Activated naive CD8-positive, alpha-beta T cell treated with anti-CD3 and anti-CD28 coated beads, Interleukin-2, amount 50 U/mL, for 24 hours (primary cell): ENCODE results near the gene CFAP58.

Experiments
- ATAC-seq: fragments of 150-1000 bp; cut with Tn5 transposase; one replicate; pipeline ENCODE4 v1.10.0; 2021
- DNase-seq: peaks from one replicate; pipeline ENCODE4 v3.0.0; 2021
- H3K27ac Mint-ChIP-seq: one replicate; pipeline ENCODE4 v1.8.0; 2021; ENCODE audit warnings: mild to moderate bottlenecking, mixed read lengths
- H3K27me3 Mint-ChIP-seq: one replicate; pipeline ENCODE4 v1.8.0; 2021; ENCODE audit warnings: mixed read lengths
- H3K36me3 Mint-ChIP-seq: one replicate; pipeline ENCODE4 v1.8.0; 2021; ENCODE audit warnings: low read depth, mixed read lengths
- H3K4me1 Mint-ChIP-seq: one replicate; pipeline ENCODE4 v1.8.0; 2021; ENCODE audit warnings: mixed read lengths
- H3K4me3 Mint-ChIP-seq: one replicate; pipeline ENCODE4 v1.8.0; 2021; ENCODE audit warnings: mild to moderate bottlenecking, moderate library complexity, mixed read lengths
- H3K9me3 Mint-ChIP-seq: one replicate; pipeline ENCODE4 v1.8.0; 2021; ENCODE audit warnings: mixed read lengths

Gene CFAP58

DNA sequence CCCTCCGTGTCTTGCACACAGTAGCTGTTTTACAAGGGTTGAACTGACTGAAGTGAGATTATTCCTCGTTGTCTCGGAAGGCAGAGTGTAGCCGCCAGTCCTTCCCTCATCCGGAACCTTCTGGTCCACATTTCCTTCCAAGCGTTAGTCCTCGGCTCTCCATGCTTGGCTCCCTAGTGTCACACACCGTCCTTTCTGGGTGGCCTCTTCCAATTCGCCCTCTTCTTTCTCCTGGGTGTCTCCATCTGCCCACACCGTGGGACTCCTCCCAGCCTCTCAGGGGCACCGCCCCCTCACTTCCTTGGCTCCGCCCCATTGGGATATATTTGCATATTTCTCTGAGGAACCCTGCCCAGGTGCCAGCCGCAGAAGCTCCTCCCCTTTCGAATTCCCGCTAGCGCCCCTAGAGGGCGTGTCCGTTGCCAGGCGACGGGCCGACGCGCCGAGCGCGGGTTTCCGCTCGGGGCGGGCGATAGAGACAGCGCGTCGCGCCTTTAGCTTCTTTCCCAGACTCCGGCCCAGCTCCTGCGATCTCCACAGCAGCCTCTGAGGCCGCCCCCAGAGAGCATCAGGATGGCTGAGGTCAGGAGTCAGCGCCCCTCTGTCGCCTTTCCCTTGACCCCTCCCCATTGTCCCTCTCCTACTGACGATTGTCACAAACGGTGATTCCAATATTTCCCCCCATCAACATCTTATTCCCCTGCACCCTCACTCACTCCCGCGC, at the start of gene CFAP58:
Gene CFAP58, plus strand, starts transcription at position 509 of the 724 bp plus-strand sequence. Its CDS starts 65 bp downstream, at position 574.
- peaks cover 2% of the 10 kb centered on the region for H3K4me1 Mint-ChIP-seq
- no peak within 1 kb of the TSS for H3K4me3 Mint-ChIP-seq
- H3K27me3 Mint-ChIP-seq, result no peaks in the 10 kb centered on the region
- ATAC-seq, result peak; percentile 75
- peak; percentile 91 for DNase-seq
- H3K9me3 Mint-ChIP-seq, result no peaks in the 10 kb centered on the region
- no peaks in the 10 kb centered on the region for H3K36me3 Mint-ChIP-seq
- H3K27ac Mint-ChIP-seq, result peak within 1 kb of the TSS; percentile 57

DNA sequence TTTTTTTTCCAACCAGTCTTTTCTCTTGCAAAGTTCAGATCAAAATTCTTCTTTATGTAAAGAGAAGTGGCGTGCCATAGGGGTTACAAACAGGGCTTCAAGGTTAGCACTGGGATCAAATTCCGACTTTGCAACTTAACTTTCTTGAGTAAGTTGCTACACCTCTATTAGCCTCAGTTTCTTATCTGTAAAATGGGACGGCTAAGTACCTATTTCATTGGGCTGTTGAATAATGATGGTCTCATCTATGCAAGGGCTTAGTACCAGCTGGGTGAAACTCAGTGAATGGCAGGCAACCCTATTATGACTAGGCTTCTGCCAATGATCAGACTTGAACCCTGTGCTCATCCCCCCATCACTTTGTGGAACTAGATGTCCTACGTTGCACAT, 49.3 kb upstream of the CFAP58 start:
- peaks cover 13% of the 10 kb centered on the region for H3K9me3 Mint-ChIP-seq
- H3K36me3 Mint-ChIP-seq, result peaks cover 7% of the 10 kb centered on the region
- ATAC-seq (no peak), DNase-seq (no peak)
- peaks cover 4% of the 10 kb centered on the region for H3K27me3 Mint-ChIP-seq
- H3K27ac Mint-ChIP-seq, result no peak overlapping the region
- H3K4me1 Mint-ChIP-seq, result peaks cover 73% of the 10 kb centered on the region
- no peak overlapping the region for H3K4me3 Mint-ChIP-seq

- no peak for DNase-seq
- Mint-ChIP-seq H3K4me1 (peaks cover 75% of the 10 kb centered on the region), H3K27ac (no peak overlapping the region), H3K36me3 (peaks cover 12% of the 10 kb centered on the region), H3K9me3 (peaks cover 13% of the 10 kb centered on the region), H3K4me3 (no peak overlapping the region), H3K27me3 (peaks cover 4% of the 10 kb centered on the region)
- ATAC-seq, result no peak
These were observed 48.7 kb upstream of the CFAP58 start for GRCh38 chr10:104304927-104305326.

DNA sequence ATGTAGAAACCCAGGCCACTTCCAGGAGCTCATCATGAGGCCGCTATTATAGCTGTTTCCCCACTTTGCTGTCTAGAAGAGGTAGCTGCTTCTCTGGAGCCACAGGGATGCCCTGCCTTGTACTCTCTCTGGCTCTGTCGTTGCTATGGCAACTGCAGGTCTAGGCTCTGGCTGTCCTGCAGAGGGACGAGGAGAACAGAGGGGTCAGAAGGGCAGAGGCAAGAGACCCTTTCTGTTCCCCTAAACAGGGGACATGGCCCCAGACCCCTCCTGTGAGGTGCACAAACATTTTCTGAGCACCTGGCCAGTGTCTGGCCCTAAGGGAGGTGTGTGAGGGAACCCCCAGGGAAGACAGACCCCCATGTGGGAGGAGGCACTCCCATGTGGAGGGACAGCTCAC, 46.7 kb upstream of the CFAP58 start:
- no peak overlapping the region for H3K27ac Mint-ChIP-seq
- peaks cover 64% of the 10 kb centered on the region for H3K4me1 Mint-ChIP-seq
- no peak for DNase-seq

DNA sequence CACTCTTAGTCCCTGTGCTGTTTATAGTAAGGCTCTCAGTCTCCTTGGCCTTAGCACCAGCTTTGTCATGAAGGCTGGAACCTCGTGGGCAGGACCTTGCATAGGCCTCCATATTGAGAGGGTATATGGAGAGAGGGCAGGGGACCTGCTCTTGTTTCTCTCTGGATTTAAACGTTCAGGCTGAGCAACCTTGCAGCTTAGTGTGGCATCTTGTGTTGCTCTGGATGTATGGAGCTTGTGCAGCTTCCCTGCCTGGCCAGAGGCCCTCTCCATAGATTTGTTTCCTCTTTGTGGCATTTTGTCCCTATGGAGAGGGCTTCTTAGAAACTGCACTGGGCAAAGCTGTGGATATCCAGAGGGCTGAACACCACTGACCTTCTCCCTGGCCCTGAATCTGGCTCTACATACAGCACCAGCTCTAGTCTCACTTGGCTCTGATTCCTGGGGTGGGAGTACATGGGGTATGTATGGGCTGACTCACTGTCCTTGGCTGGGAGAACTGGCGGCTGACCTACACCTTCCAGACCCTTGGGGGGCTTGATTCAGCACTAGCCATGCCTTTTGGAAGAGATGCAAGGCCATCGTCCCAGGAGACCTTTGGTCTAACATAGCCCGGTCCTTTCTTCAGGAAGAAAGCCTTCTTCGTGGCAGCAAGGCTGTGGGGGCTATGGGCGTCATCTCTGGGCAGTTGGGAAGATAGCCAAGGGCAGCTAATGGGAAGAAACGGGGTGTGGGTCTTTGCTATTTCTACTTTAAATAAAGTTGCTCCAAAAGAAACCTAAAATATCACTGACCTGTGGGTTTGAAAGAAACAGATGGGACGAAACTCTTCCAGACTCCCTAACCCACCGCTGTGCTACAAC, 45.8 kb upstream of the CFAP58 start:
- Mint-ChIP-seq H3K36me3 (peaks cover 28% of the 10 kb centered on the region), H3K4me3 (peak overlapping the region; percentile 39), H3K9me3 (peaks cover 4% of the 10 kb centered on the region)

More for the DNA sequence above, 46.7 kb upstream of the CFAP58 start:
- ATAC-seq, result no peak
- Mint-ChIP-seq H3K36me3 (peaks cover 24% of the 10 kb centered on the region), H3K9me3 (peaks cover 9% of the 10 kb centered on the region), H3K4me3 (no peak overlapping the region), H3K27me3 (peaks cover 4% of the 10 kb centered on the region)

DNA sequence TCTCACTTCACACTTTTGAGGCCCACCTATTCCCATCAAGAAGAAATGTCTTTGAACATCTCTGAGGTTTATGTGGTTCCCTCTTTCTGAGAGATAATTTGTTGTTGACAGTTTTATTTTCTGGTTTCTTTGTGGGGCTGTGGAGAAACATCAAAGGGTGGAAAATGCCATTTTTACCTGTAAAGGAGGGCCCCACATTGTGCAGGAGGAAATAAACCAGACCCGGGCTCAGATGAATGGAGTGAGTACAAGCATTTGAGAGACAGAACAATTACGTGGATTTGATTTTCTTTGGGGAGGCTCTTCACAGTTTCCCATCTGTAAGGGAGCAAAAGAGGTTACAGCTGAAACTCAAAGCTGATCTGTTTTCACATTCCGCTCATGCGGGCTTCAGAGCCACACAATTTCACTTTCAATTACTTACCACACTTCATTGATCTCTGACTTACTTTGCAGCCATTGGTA, 45.2 kb upstream of the CFAP58 start:
- Mint-ChIP-seq H3K27ac (peak overlapping the region; percentile 88), H3K36me3 (peaks cover 28% of the 10 kb centered on the region), H3K27me3 (peaks cover 4% of the 10 kb centered on the region), H3K9me3 (no peaks in the 10 kb centered on the region), H3K4me3 (peak overlapping the region; percentile 39), H3K4me1 (peaks cover 65% of the 10 kb centered on the region)
- ATAC-seq (peak; percentile 78), DNase-seq (no peak)

More for the DNA sequence above, 45.8 kb upstream of the CFAP58 start:
- peak overlapping the region; percentile 88 for H3K27ac Mint-ChIP-seq
- H3K4me1 Mint-ChIP-seq, result peaks cover 63% of the 10 kb centered on the region
- H3K27me3 Mint-ChIP-seq, result peaks cover 4% of the 10 kb centered on the region
- ATAC-seq (no peak), DNase-seq (no peak)

DNA sequence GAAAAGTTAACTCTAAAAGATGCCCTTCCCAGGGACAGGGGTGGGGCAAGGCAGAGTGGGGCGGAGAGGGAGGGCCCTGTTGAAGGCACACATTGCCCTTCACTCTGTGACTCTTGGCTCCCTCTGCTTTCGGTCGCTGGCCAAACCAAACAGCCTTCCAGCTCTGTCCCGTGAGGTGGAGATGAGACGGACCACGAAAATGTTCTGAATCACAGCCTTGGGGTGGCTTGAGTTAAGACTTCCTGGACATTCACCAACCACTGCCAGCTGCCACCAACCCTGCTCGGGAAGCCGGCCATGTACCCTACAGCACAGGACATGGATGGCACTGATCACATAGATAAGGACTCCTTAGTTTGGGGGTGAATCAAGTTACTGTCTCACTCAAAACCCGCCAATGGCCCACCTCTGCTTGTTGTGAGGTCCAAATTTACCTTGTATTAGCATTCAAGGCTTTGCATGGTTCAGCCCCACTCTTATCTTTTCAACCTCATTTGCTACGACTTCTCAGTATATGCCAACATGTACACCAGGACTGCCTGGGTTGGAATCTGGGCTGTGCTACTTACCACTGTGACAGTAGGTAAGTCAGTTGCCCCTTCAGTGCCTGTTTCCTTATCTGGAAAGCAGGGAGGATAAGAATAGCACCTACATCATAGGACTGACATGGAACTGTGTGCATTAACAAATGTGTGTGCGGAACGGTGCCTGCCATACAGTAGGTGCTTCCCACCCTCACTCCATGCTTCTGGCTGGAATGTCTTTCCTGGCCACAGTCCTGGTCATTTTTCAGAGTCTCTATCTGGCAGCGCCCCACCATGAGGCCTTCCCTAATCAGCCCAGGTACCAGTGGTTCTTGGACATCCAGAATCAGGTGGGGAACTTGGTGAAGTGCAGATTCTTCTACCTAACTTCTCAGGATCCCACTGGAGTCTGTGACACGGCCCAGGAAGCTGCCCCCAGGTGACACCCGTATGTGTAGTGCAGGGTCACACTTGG, 43.4 kb upstream of the CFAP58 start:
- H3K9me3 Mint-ChIP-seq, result no peaks in the 10 kb centered on the region
- no peak overlapping the region for H3K27ac Mint-ChIP-seq
- peaks cover 52% of the 10 kb centered on the region for H3K4me1 Mint-ChIP-seq
- peaks cover 4% of the 10 kb centered on the region for H3K27me3 Mint-ChIP-seq
- DNase-seq, result no peak
- peaks cover 32% of the 10 kb centered on the region for H3K36me3 Mint-ChIP-seq
- ATAC-seq, result no peak
- no peak overlapping the region for H3K4me3 Mint-ChIP-seq

DNA sequence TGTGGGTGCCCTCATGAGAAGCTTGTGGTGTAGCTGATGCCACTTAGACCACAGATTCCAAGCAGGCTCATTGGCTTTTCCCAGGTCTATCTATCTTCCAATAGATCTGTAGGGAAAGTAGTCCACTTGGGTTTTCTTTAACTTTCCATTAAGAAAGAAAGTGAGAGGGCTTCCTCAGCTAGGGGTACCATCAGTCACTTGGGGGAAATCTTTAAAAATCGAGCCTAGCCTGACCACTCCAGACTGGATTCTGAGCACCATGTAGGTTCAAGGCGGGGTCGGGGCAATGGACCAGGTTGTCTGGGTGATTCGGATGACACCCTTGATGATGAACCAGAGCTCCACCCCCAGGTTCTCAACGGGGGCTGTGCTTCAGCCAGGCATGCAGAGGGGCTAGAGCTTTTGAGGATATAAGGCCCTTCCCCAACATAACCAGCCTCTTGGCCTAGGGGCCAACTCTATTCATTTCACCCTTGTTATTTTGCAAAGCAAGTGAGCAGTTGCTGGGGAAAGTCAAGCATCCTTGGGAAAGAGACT, 42.4 kb upstream of the CFAP58 start:
- ATAC-seq (no peak), DNase-seq (no peak)
- Mint-ChIP-seq H3K4me3 (no peak overlapping the region), H3K27ac (no peak overlapping the region), H3K36me3 (peaks cover 34% of the 10 kb centered on the region), H3K4me1 (peaks cover 44% of the 10 kb centered on the region), H3K27me3 (peaks cover 4% of the 10 kb centered on the region), H3K9me3 (no peaks in the 10 kb centered on the region)

DNA sequence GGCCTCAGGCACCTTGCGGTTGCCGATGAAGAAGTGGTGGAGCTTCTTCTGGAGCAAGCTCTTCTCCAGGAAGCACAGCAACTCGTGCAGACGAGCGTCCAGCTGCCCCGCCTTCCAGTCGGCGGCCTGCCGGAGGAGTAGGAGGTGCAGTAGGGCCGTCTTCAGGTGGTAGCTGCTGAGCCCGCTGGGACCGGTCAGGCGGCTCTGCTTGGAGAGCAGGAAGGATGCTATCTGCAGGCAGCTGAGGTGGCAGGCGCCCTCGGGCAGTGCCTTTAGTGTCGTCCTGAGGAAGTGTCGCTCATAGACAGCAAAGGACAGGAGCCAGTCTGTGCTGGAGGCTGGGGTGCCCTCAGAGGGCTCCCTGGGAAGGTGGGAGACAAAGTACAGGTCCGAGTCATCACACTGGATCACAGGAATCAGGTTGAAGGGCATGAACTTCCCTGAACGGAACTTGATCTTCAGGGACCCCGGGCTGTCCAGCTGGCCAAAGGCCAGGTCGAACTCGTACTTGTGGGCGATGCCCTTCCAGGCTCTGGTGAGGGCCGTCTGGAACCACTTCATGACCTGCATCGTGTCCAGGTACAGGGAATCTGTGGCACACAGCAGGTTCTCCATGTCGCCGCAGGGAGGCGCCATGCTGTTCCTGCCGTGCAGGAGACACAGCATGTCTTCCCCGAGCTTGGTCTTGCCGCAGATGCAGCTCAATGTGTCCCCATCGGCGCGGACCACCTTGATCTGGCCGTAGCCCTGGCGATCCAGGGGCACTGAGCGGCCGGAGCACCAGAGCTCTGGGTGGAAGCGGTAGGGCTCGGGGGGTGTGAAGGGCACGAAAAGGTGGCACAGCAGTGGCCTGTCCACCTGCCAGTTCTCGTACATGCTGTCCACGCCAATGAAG, 38.8 kb upstream of the CFAP58 start:
- ATAC-seq (no peak), DNase-seq (no peak)
- Mint-ChIP-seq H3K36me3 (peaks cover 37% of the 10 kb centered on the region), H3K27ac (no peak overlapping the region), H3K4me3 (no peak overlapping the region), H3K27me3 (no peaks in the 10 kb centered on the region), H3K4me1 (peaks cover 31% of the 10 kb centered on the region), H3K9me3 (no peaks in the 10 kb centered on the region)

GRCh38 chr10:104315486-104315921, 38.1 kb upstream of the CFAP58 start:
- peaks cover 31% of the 10 kb centered on the region for H3K36me3 Mint-ChIP-seq
- H3K27ac Mint-ChIP-seq, result no peak overlapping the region
- no peak overlapping the region for H3K4me3 Mint-ChIP-seq
- ATAC-seq (no peak), DNase-seq (no peak)
- no peaks in the 10 kb centered on the region for H3K27me3 Mint-ChIP-seq
- H3K9me3 Mint-ChIP-seq, result no peaks in the 10 kb centered on the region
- peaks cover 31% of the 10 kb centered on the region for H3K4me1 Mint-ChIP-seq

DNA sequence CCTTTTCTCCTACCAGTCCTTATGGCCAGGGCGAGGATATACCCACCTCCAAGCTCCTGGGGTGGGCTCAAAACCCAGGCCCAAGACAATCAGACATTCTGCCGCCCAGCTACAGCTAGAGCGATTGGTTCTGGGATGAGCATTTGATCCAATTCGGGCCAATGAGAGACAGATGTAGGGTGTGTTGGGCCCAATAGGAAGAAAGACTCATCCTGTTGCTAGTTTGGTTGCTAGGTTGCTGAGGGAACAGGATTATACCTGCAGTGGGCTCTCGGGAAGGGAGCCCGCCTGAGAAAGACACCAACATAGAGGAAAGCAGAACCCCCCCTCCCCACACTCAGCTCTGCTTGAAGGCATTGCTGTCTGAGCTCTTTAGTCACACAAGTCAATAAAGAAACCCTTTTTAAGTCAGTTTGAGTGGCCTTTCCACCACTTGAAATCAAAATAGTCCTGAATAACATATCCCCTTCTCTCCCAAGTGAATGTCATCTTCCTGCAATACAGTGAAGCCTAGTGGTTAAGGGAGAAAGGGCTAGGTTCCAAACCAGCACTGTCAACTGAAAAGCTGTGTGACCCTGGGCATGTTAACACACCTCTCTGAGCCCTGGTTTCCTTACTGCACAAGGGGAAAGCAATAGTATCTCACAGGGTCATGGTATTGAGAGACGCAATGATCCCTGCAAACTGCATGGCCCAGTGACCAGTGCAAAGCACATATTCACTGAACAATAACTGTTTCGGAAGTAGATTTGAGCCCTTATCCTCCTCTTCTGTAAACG, 37.1 kb upstream of the CFAP58 start:
- ATAC-seq (no peak), DNase-seq (no peak)
- no peaks in the 10 kb centered on the region for H3K27me3 Mint-ChIP-seq
- H3K9me3 Mint-ChIP-seq, result no peaks in the 10 kb centered on the region
- peaks cover 25% of the 10 kb centered on the region for H3K36me3 Mint-ChIP-seq
- H3K27ac Mint-ChIP-seq, result no peak overlapping the region
- peaks cover 37% of the 10 kb centered on the region for H3K4me1 Mint-ChIP-seq
- H3K4me3 Mint-ChIP-seq, result no peak overlapping the region

DNA sequence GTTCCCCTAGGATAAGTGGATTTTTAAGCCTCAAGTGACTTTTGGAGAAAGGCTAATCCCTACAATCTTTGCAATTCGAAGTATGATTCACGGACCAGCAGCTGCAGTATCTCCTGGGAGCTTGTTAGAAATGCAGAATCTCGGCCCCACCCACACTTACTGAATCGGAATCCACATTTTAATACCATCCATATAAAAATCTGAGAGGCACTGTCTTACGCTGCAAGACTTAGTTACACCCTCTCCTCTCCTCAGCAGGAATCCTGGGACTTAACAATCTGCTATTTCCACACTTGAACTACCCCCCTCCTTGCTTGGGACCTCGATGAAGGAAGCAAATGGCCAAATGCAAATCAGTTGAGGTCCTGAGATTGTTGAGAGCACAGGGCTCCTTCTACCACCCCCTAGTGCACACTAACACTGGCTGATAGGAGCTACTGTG, 36.3 kb upstream of the CFAP58 start:
- Mint-ChIP-seq H3K27me3 (no peaks in the 10 kb centered on the region), H3K27ac (no peak overlapping the region)
- no peak for DNase-seq

More for the DNA sequence above, 36.3 kb upstream of the CFAP58 start:
- Mint-ChIP-seq H3K4me1 (peaks cover 44% of the 10 kb centered on the region), H3K4me3 (no peak overlapping the region), H3K9me3 (no peaks in the 10 kb centered on the region), H3K36me3 (peaks cover 23% of the 10 kb centered on the region)
- no peak for ATAC-seq
